HG02763 (cell line): ENCODE measurements around the gene ZNF81.
"Not testable (repeated sequence)": the region's sequence is repeated elsewhere in the genome, so short reads cannot be mapped to it uniquely, and the experiment has no call there.

Experiments used
- ATAC-seq: cut with Tn5 transposase; IDR thresholded peaks from one replicate; pipeline ENCODE4 v1.9.1; 2021; ENCODE audit warnings: mild to moderate bottlenecking, moderate library complexity; ENCODE audit not compliant: unreplicated experiment

The ZNF81 gene

GRCh38 chrX:47927212-47927611 is 90.5 kb downstream of the ZNF81 start:
- ATAC-seq, result no peak

GRCh38 chrX:47931970-47932369 is 95.3 kb downstream of the ZNF81 start:
- not testable (repeated sequence) for ATAC-seq

GRCh38 chrX:47933946-47934345 is 97.2 kb downstream of the ZNF81 start:
- no peak for ATAC-seq

- no peak for ATAC-seq
These were observed 99.7 kb downstream of the ZNF81 start for GRCh38 chrX:47936224-47936939.

- ATAC-seq, result no peak
These were observed 100.2 kb downstream of the ZNF81 start for GRCh38 chrX:47936940-47937317.

GRCh38 chrX:47940448-47940847 is 103.7 kb downstream of the ZNF81 start:
- ATAC-seq, result no peak

- no peak for ATAC-seq
These were observed 104.7 kb downstream of the ZNF81 start for GRCh38 chrX:47941423-47941822.

- not testable (repeated sequence) for ATAC-seq
These were observed 118.6 kb downstream of the ZNF81 start for GRCh38 chrX:47955295-47955694.

- no peak for ATAC-seq
These were observed 119.3 kb downstream of the ZNF81 start for GRCh38 chrX:47956016-47956415.

- ATAC-seq, result not testable (repeated sequence)
These were observed 121.5 kb downstream of the ZNF81 start for GRCh38 chrX:47958206-47958605.

GRCh38 chrX:47958761-47959342 is 122.2 kb downstream of the ZNF81 start:
- ATAC-seq, result no peak

GRCh38 chrX:47960406-47960805 is 123.7 kb downstream of the ZNF81 start:
- ATAC-seq, result no peak

GRCh38 chrX:47961830-47962229 is 125.1 kb downstream of the ZNF81 start:
- ATAC-seq, result not testable (repeated sequence)

GRCh38 chrX:47965526-47965925 is 128.8 kb downstream of the ZNF81 start:
- ATAC-seq, result not testable (repeated sequence)
